ENCODE measurements around the gene PRKCA. TPM values are rescaled to one million over a fixed set of nuclear protein-coding genes. Genes with fewer than 3 reads are reported as not detected.

Gene PRKCA
- total and polyA plus RNA-seq, 2 donors (not counting 3 experiments of a cell fraction or from before 2014, with no cell fraction given): 7.5 to 34.2 TPM

DNA sequence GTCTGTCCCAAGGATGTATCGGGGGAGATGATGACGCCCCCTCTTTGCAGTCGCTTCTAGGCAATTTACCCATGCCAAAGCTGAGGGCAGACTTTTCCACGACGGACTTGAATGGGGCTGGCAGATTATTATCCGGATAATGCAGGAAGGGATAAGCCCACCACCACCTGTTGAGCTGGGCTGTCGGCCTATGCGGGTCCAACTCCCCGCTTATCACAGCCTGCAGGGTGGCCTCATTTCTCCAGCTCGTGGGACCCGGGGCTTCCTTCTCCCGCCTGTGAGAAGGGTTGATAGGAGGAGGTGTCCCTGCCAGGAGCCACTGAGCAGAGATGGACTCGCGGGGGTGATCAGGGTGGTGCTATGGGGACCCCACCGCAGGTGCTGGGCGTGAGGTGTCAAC, 533.1 kb downstream of the PRKCA start:
- Histone ChIP-seq H2AFZ (ENCODE audit: low read depth, low read length) (no peak overlapping the region), H3K79me2 (ENCODE audit: control insufficient read depth, insufficient read depth, low read length) (no peaks in the 10 kb centered on the region), H4K20me1 (replicated peaks; ENCODE audit: control insufficient read depth, extremely low read depth, insufficient read depth, low read length) (no peaks in the 10 kb centered on the region), H3K4me3 (replicated peaks in 1 of 3; ENCODE audit: insufficient read depth in 1 of 3, low read depth in 1 of 3, low read length in 3 of 3) (no peak overlapping the region), H3K4me1 (ENCODE audit: control insufficient read depth, extremely low read depth, insufficient read depth, low read length) (no peaks in the 10 kb centered on the region), H3K9me1 (replicated peaks; ENCODE audit: control insufficient read depth, extremely low read depth, insufficient read depth, low read length) (no peaks in the 10 kb centered on the region), H3K4me2 (ENCODE audit: insufficient read depth, low read length) (no peak overlapping the region), H3K27ac (ENCODE audit: insufficient read depth, low read depth, low read length) (no peak overlapping the region), H3K9ac (replicated peaks; ENCODE audit: extremely low read depth, insufficient read depth, low read length) (no peak overlapping the region), H3K27me3 (ENCODE audit: control insufficient read depth in 2 of 2, insufficient read depth in 2 of 2, low read length in 2 of 2) (peaks cover 11 to 13% of the 10 kb centered on the region in 2 experiments), H3K36me3 (ENCODE audit: control insufficient read depth in 2 of 2, extremely low read depth in 1 of 2, insufficient read depth in 2 of 2, low read length in 2 of 2) (no peaks in the 10 kb centered on the region), H3K9me3 (replicated peaks; ENCODE audit: control insufficient read depth, insufficient read depth, low read length) (no peaks in the 10 kb centered on the region)
- ChIA-PET CTCF (interaction anchor here (1.1 kb wide), 1 partner anchor 36 kb away, joined by 3 read pairs; no protein-coding TSS in a partner anchor), POLR2A (no interaction called here)
- TF ChIP-seq MYC (IDR thresholded peaks at IDR 0.05; ENCODE audit: low read depth, low read length): no peak
- TF ChIP-seq, protein P1, sequence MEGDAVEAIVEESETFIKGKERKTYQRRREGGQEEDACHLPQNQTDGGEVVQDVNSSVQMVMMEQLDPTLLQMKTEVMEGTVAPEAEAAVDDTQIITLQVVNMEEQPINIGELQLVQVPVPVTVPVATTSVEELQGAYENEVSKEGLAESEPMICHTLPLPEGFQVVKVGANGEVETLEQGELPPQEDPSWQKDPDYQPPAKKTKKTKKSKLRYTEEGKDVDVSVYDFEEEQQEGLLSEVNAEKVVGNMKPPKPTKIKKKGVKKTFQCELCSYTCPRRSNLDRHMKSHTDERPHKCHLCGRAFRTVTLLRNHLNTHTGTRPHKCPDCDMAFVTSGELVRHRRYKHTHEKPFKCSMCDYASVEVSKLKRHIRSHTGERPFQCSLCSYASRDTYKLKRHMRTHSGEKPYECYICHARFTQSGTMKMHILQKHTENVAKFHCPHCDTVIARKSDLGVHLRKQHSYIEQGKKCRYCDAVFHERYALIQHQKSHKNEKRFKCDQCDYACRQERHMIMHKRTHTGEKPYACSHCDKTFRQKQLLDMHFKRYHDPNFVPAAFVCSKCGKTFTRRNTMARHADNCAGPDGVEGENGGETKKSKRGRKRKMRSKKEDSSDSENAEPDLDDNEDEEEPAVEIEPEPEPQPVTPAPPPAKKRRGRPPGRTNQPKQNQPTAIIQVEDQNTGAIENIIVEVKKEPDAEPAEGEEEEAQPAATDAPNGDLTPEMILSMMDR (IDR thresholded peaks at IDR 0.05; ENCODE audit: extremely low read depth in 1 of 2, insufficient read depth in 1 of 2, low read depth in 1 of 2, low read length in 2 of 2): no peak
- no peak for TF ChIP-seq GATA2 (IDR thresholded peaks at IDR 0.05; ENCODE audit: insufficient read depth, insufficient read length, low read depth, low read length)
- TF ChIP-seq, protein P2, sequence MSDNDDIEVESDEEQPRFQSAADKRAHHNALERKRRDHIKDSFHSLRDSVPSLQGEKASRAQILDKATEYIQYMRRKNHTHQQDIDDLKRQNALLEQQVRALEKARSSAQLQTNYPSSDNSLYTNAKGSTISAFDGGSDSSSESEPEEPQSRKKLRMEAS (IDR thresholded peaks at IDR 0.05; ENCODE audit: insufficient read depth, insufficient read length): no peak
- no peak for TF ChIP-seq EZH2 (IDR thresholded peaks at IDR 0.05; ENCODE audit: borderline replicate concordance, low read depth, low read length, severe bottlenecking)
- no peak for TF ChIP-seq JUN (IDR thresholded peaks at IDR 0.05; ENCODE audit: borderline replicate concordance, insufficient read depth, insufficient read length, low read depth)
- no peak for TF ChIP-seq FOS (IDR thresholded peaks at IDR 0.05; ENCODE audit: borderline replicate concordance, insufficient read depth, low read length)
- TF ChIP-seq POLR2A (IDR thresholded peaks at IDR 0.05; ENCODE audit: low read depth, low read length): no peak
- no peak for TF ChIP-seq POLR2AphosphoS5 (IDR thresholded peaks at IDR 0.05; ENCODE audit: insufficient read depth, low read depth, low read length)
- intact Hi-C loops (cut with micrococcal nuclease): no loop called here
- no peak for FAIRE-seq
- BruUV-seq (replicated peaks): no TSS peak
- dilution Hi-C loops (cut with MboI; ENCODE audit: extremely low pct_ligation_motif_present, low sequenced_read_pairs): no loop called here
- DNase-seq (ENCODE audit: low read depth, low spot score): no peak

Measured in endothelial cell of umbilical vein (primary cell).